ENCODE results near the gene TTC5.

DNA sequence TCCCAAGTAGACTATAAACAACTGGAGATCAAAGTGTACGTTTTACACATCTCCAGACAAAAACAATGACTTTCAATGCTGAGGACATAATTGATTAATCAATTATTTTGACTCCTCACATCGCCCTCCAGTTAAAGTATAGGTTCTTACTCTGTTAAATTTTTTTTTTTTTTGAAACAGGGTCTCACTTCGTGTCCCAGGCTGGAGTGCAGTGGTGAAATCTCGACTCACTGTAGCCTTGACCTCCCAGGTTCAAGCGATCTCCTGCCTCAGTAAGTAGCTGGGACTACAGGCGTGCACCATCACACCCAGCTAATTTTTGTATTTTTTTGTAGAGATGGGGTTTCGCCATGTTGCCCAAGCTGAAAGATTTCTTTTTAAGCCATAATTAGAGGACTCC is 28.3 kb upstream of the TTC5 start:
- TF ChIP-seq CTCF (IDR thresholded peaks at IDR 0.05) (no peak), EP300 (IDR thresholded peaks at IDR 0.05) (no peak)

Data from ovary (tissue), 3 donors.